ENCODE results near the gene GP2. TPM values are rescaled to one million over a fixed set of nuclear protein-coding genes. Genes with fewer than 3 reads are reported as not detected.

The GP2 gene
- not detected for total RNA-seq

DNA sequence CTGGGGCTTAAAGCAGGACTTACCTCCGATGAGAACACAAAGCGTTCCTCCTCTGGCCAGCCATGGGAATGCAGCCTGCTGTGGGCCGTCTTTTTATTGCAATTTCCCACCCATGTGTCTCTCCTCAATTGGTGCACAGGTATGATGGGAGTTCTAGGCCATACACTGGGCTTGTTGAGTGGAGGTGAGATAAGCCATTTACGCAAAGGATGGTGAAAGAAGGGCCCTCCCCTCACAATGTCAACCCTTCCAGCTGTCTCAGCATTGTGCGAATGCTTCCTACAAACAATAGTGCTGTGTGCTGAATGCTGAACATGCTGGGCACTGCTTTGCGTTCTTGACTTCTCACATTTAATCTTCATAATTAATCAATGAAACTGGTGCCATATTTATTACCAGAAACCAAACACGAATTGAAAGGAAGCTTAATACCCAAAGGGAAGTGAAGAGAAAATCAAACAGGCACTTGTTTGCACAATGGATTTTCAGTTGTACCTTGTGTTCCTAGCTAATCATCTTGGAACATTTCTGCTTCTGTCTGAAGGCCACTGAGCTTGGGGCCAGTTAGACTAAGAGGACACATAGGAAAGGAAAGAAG lies at the start of gene GP2:
TSS of gene GP2 (minus strand) at position 70 of the 598 bp plus-strand sequence. CDS start 1,082 bp downstream, outside the sequence.
- no peak for ATAC-seq

DNA sequence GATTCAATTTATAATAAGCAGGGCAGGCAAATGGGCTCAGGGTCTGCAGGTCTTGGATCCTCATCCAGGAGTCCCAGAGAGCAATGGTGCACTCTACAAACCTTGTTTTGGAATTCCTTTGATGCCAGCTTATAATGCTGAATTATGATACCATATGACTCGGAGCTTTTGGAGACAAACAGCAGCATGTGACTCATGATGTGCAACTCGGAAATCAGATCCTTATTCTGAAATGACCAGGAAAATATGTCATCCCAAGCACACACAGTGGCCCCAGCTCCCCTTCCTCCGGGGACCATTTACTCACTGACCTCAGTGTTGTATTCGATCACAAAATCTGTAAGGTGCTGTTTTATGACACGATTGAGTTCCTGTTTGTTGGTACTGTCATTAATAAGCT lies 45.4 kb upstream of the GP2 start:
- ATAC-seq, result no peak

DNA sequence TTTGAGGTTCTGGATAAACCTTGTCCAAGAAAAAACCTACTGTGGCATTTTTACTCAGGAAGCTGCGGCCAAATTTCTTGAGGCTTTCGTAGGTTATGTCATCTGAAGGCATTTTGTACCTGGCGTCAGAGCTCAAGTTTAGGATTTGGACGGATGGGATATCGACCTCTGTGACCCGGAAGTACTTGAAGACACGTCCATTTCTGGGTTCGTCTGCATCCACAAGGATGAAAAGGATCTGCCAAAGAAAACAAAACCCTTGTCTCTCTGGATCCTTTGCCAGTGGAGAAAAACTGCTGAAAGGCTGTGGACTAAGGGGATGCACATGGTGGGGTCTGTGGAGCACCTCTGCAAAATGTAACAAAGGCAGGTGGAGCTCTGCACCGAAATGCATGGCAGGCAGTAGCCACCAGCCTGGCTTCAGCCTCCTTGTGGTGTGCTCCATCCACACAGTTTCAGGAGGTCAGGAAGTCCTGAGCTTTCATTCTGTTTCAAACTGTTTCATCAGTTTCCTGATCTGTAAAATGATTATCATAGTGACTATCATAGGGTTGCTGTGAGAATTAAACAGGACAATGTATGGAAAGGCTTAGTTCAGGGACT lies 42.2 kb upstream of the GP2 start:
- ATAC-seq, result no peak

DNA sequence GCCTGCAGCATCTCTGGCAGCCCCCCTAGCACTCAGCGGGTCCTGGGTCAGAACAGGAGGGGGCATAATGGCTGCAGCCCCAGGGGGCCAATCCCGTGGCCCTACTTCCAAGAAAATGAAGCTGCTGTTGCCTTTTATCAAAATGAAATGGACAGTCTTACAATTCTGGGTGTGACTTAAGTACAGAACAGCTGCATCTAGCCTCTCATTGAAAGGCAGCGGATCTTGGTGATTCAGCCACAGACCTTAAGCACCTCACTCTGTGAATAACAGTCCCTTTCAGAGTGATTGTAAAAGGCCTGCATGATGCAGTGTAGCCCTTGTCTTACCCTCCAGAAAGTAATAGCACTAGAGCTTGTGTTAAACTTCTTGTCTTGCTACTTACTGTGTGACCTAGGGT lies 36.7 kb upstream of the GP2 start:
- no peak for ATAC-seq

DNA sequence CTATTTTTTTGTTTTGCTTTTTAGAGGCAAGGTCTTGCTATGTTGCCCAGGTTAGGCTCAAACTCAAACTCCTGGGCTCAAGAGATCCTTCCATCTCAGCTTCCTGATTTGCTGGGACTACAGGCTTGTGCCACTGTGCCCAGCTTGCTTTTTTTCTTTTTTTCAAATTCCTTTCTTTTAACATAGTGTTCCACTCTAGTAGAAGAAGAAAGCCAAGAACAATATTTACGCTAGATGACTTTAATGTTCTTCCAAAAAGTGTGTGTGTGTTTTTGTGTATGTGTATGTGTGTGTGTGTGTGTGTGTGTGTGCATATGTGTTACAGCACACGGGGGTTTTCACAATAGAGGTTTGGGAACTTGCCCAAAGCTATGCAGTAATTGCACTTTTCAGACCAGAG lies 35.9 kb upstream of the GP2 start:
- no peak for ATAC-seq

DNA sequence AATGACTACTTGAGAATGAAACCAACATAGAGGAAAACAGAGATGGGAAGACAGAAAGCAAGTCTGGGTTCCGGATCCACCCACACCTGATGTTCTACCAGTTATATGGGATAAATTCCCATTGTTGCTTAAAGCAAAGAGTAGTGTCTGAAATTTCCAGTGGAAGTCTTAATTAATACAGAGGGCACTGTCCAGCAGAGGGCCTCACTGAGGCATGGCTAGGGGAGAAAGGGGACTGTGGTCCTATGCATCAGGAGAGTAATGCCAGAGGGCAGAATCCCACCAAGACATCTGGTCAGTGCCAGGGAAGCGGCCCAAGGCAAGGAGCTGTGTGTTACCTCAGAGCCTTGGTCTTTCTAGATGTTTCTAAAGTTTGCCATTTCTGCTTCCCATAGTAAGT lies 32.7 kb upstream of the GP2 start:
- no peak for ATAC-seq

DNA sequence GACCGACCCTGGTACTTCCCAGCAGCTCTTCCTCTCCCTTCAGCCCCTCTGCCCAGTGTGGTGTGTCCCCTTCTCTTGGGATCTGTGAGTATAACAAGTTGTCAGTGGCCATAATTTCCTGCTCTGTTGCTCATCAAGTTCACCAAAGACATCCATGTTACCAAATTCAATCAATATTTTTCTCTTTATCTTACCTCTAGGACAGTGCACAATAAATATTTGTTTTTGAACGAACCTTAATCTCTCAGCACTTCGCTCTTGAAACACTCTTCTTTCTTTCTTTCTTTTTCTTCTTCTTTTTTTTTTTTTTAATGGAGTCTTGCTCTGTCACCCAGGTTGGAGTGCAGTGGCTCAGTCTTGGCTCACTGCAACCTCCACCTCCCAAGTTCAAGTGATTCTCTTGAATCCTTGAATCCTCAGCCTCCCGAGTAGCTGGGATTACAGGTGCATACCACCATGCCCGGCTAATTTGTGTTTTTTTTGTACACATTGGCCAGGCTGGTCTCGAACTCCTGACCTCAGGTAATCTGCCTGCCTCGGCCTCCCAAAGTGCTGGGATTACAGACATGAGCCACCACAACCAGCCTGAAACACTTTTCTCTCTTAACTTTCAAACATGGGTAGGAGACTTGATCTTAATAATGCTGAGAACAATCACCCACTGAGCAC lies 27.9 kb upstream of the GP2 start:
- no peak for ATAC-seq

DNA sequence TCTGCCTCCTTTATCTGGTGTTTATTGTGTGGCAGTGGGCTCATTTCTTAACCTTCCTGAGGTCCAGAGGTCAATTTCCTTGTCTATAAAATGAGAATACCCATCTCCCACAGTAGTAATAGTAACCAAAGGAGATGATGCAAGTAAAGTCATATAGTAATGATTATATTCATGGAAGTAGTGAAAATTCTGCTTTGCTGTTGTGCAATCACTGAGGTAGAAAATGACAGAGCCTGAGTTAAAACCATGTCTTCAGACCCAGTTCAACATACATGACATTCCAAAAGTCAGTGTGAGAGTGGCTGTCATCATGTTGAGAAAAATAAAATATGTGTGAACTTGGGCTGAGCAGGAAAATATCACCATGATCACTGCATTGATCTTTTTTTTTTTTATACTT lies 26.1 kb upstream of the GP2 start:
- no peak for ATAC-seq

DNA sequence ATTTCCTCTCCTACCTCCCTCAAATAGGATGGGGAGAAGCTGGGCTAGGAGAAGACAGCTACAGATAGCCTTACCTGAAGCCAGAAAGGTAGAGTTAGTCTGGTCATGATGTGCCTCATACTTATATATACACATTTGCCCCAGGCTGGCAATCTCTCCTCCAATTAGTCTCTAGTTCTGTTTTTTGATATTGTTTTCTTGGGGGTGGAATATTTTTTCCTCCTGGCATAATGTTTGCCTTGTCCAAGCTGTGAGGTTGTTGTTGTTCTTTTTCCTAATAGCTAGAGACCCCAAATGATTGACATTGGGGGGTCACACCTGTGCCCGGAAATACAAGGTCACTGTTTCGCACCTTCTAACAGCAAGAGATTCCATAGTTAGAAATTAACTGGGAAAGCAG lies 25.3 kb upstream of the GP2 start, which contains the start of gene UMOD:
TSS of gene UMOD (minus strand) at position 101 of the 400 bp plus-strand sequence. CDS start 1,978 bp downstream, outside the sequence.
- ATAC-seq, result no peak

DNA sequence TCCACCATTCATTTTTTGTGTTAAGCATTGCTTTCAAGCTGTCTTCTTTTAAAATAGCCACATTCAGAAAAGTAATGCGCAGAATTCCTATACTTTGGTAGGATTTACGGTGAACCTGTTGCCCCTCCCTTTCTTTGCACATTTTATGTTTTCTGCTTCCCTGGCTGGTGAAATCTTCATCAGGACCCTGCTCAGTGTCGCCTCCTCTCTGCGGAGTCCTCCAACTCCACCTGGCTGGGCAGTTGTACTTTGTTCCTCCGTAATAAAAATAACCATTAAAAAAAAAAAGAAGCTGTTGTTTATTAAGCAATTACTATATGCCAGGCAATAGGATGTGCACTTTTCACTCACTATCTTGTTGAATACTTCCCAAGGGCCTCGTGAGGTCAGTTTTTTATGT lies 22.3 kb upstream of the GP2 start:
- ATAC-seq, result no peak

DNA sequence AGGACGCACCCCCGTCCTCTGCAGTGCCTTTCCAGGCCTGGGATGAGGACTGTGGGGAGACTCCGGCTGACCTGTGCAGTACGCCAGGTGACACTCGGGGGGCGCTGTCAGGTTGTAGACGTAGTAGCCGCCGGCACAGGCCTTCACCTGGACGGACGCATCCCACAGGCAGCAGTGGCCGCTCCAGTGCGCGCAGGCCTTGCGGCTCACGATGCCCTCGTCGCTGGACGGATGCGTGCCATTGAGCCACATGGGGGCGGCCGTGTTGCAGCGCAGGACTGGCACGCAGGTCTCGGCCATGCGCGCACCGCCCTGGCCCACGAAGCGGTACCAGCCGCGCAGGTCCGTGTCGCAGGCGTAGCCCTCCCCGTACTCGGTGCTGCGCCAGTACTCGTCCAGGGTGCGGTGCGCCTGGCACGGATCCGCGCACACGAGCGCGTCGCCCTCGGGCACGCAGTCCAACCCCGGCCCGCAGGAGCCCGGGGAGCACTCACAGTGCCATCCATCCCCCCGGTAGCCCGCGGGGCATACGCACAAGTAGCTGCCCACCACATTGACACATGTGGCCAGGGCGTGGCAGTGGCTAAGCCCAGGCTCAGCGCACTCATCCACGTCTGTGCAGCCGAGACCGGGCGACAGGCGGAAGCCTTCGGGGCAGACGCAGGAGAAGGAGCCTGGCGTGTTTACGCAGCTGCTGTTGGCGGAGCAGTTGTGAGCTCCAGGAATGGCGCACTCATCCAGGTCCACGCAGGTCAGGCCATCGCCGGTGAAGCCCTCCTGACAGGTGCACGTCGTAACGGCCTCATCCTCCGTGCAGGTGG lies 21.3 kb upstream of the GP2 start:
- peak; percentile 10 for ATAC-seq

DNA sequence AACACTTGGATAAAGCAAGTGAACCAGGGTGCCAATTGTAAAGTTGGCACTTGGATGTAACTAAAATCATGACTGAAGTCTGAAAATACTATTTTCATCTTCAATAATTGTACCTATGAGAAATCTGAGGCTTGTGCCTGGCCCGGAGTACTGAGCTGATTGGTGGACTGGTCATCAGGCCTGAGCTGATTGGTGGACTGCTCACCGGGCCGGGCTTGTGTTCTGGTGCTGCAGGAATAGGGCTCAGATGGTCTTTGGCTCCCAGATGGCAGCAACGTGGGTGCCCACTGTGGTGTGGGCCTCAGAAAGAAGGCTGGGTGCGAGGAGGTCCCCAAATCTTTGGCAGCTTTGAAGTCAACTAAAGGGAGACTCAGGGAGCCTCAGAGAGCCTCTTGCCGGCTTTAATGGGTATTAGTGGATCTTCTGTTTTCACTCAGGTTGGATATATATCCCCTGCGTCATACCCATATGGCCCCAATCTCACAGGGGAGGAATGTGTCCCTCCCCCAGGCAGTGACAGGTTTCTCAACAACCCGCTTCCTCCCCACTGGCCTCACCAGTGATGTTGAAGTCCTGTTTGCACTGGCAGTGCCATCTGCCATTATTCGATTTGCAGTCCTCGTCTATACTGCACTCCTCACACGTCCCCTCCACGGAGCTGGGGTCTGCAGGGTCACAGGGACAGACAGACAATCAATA lies 20.5 kb upstream of the GP2 start:
- no peak for ATAC-seq

DNA sequence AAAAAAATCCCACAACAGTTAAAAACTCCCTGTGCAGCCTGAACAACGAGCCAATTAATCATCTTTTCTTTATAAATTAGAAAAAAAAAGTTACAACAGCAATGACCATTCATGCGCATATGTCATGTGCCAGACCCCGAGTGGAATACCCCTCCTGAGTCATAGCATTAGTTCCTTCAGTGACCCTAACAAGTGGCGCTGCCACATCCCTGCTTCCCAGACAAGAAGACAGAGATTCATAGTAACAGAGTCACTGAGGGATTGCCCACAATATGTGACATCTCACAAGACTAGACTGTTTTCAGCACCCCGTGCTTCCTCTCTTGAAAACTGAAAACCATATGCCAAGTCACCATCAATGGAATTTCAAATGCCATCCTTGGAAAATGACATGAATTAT lies 17.3 kb upstream of the GP2 start:
- ATAC-seq, result no peak

DNA sequence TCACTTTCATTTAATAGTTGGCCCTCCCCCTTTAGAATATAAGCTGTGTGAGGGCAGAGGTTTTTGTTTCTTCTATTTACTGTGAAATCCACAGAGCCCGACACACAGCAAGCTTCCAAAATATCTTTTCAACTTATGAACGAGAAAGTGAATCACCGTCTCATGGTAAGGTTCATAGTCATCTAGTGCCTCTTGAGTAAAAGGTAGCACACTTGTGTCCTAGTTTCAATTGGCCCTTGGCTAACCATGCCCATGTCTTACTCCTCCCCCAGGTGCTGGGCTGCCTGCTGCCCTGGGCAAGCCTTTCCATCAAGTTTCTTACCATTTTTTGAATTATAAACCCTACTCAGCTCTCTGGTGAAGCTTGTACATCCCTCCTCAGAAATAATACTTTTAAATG lies 12.4 kb upstream of the GP2 start:
- ATAC-seq, result no peak

DNA sequence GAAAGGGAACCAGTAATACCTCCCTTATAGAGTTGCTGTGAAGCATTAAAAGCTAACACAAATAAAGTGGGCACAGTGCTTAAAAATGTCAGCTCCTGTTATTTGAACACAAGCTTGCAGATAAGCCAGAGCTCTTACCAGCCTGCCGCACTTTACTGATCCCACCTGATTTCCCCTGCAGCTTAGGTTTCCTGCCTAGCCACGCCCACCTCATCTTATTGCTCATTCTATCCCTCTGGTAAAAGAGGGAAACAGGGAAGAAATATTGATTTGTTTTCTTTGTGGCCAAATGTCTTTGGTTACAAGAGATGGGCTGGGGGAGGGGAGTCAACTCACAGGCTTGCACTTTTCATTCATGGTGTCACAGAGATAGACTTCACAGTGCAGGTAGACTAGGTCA lies 9.6 kb upstream of the GP2 start:
- no peak for ATAC-seq

DNA sequence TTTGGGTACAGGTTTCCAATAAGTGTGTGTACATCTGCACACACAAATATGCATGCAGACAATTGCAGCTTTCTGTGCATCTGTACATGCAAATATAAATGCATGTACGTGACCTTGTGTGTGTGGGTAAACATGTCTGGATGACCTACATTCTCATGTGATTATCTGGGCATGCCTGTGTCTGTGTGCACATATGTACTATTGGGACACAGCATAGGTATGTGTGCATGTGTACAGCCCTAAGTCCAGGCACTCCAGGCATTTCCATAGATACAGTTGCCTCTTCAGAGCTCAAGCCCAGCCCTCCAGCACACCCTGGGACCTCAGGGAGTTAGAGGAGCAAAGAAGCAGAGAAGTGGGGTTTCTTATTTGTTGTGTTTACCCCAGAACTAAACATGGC lies 7.1 kb upstream of the GP2 start:
- ATAC-seq, result no peak

DNA sequence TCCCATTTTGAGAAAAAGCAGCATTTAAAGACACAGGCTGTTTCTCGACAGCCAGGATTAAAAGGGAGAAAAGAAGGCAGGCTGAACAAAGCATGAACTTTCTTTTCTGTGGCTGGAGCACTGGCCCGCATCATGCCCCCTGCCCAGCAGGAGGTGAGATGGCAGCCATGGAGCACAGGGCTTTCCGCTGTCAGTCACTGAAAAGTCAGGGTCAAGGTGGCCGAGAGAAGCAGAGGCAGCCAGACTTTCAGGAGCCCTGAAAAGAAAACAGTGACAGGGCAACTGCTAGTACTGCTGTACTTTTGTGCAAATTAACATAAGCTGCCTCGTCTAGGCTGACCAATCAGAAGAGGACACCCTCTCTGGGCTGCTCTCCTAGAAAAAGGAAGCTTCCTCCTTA lies 5.8 kb upstream of the GP2 start:
- no peak for ATAC-seq

DNA sequence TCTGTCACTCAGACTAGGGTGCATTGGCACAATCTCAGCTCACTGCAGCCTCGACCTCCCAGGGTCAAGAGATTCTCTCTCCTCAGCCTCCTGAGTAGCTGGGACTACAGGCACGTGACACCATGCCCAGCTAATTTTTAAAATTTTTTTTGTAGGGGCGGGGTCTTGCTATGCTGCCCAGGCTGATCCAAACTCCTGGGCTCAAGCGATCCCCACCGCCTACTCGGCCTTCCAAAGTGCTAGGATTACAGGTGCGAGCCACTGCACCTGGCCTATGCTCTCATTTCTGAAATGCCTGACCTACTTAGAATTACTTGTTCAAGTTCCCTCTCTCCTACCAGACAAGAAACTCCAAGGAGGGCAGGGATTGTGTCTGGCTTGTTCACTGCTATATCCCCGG lies 5.1 kb upstream of the GP2 start:
- ATAC-seq, result no peak

DNA sequence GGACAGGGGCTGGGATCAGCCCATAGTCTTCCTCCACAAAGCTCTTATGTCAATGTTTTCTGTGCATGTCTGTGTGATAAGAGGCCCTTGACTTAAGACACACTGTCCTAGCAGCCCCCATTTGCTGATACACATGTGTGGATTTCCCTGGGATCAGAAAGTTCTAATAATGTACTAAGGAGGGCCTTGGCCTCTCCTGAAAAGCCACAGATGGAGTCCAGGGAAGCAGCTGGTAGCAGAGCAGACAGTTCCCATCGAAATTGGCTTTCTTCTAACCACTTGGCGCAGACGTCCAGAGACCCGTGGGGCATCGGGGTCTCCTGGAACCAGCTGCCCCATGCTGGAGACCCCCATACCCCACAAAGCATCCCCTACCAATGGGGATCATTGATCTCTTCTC lies 4.3 kb upstream of the GP2 start:
- no peak for ATAC-seq

DNA sequence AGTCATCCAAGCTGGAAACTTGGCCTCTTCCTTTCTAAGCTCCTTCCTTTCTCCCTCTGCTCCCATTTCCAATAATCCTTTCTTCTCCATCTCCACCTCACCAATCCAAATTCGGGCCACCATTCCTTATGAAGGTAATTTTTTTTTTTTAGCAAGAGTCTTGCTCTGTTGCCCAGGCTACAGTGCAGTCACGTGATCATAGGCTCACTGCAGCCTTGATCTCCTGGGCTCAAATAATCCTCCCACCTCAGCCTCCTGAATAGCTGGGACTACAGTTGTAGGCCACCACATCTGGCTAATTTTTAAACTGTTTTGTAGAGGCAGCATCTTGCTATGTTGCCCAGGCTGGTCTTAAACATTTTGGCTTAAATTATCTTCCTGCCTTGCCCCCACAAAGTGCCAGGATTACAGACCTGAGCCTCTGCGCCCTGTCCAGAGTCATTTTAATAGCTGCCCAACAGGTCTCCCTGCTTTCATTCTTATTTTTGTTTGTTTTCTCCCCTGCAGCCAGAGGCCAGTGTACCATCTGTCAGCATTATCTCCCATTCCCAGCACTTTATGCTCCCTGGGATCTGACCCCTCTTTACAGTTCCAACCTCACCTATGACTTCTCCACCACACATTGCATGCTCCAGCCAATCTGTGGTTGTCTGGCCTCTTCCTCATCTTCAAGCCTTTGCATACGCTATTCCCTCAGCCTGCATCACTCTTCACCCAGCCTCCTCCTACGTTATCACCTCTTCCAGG lies 2.3 kb upstream of the GP2 start:
- no peak for ATAC-seq

DNA sequence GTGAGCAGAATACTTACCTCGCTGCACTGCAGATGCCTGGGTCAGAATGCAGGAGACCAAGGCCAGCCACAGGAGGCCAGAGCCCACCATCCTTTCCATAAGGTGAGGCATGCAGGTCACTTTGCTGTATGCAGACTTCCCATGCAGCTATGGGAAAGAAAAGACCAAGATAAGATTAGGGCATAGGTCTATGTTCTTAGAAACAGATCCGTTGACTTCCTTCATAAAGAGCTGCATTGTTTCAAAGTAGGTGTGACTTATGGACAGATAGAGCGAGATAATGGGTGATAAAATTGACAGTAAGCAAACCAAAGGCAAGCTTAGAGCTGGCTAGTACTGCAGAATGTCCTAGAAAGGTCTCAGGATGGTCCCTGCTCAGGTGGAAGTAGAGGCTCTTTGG lies 992 bp downstream of the GP2 start:
- ATAC-seq, result no peak

DNA sequence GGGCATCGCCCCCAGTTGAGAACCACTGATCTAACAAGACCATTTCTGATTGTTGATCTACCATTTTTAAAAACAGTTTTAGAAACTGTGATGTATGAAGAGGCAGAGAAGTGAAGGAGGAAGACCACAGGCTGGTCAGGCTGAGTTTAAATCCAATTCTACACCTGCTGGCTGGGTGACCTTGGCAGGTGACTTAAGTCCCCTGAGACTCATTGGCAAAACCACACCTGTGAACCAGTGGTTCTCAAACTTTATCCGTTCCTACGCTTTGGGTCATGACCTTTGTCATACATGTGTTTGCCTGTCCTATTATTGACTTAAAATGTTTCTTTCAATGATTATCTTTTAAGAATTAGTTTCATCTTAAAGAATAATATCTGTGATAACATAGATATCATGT lies 2.3 kb downstream of the GP2 start:
- ATAC-seq, result no peak
